ENCODE results near the gene STAT5A.
"Not testable (repeated sequence)": the region's sequence is repeated elsewhere in the genome, so short reads cannot be mapped to it uniquely, and the experiment has no call there.

Gene STAT5A

DNA sequence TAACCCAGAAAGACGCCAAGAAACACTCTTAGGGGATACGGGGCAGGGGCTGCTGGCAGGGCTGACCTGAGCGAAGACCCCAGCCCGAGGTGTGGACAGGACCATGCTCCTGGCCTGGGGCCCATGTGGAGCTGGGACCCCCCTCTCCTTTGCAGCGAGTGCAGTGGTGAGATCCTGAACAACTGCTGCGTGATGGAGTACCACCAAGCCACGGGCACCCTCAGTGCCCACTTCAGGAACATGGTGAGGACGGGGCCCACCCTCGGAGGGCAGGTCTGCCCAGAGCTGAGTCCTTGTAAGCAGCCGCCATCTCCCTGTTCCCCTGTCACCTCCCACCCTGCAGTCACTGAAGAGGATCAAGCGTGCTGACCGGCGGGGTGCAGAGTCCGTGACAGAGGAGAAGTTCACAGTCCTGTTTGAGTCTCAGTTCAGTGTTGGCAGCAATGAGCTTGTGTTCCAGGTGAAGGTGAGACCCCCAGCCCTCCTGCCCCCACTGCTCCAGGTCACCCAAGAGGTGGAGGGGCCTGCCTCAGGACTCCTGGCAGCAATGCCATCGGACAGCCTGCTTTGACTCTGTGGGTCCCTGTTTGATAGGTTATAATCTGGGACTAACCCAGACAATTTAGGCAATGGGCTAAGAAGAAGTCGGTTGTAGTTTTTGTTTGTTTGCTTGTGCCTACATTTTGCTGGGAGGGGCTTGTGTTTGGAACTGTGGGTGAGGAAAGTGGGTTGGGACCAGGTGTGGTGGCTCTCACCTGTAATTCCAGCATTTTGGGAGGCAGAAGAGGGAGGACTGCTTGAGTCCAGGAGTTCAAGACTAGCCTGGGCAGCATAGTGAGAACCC lies 16.1 kb downstream of the STAT5A start:
- Histone ChIP-seq H3K27ac (ENCODE audit: low read length) (no peak overlapping the region), H3K4me3 (ENCODE audit: low read depth in 1 of 2, low read length in 2 of 2) (no peak overlapping the region), H3K9me3 (ENCODE audit: control insufficient read depth in 1 of 2, low read length in 2 of 2) (no peaks in the 10 kb centered on the region), H3K36me3 (ENCODE audit: control insufficient read depth in 1 of 2, insufficient read depth in 2 of 2, low read length in 2 of 2) (peaks cover 32 to 58% of the 10 kb centered on the region in 2 donors), H3K27me3 (ENCODE audit: low read depth, low read length) (no peaks in the 10 kb centered on the region), H3K4me1 (ENCODE audit: control insufficient read depth in 1 of 2, insufficient read depth in 2 of 2, low read length in 2 of 2) (peaks cover 0 to 5% of the 10 kb centered on the region in 2 donors)

DNA sequence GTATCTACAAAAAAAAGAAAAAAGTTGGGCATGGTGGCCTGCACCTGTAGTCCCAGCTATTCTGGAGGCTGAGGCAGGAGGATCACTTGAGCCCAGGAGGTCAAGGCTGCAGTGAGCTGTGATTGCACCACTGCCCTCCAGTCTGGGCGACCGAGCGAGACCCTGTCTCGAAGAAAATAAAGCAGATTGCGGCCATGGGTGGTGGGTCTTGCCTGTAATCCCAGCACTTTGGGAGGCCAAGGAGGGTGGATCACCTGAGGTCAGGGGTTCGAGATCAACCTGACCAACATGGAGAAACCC lies 16.7 kb downstream of the STAT5A start:
- peaks cover 33 to 56% of the 10 kb centered on the region in 2 donors for H3K36me3 ChIP-seq (ENCODE audit: control insufficient read depth in 1 of 2, insufficient read depth in 2 of 2, low read length in 2 of 2)
- not testable (repeated sequence) for H3K27me3 ChIP-seq (ENCODE audit: low read depth, low read length); H3K9me3 ChIP-seq (ENCODE audit: control insufficient read depth in 1 of 2, low read length in 2 of 2); H3K4me1 ChIP-seq (ENCODE audit: control insufficient read depth in 1 of 2, insufficient read depth in 2 of 2, low read length in 2 of 2); H3K27ac ChIP-seq (ENCODE audit: low read length); H3K4me3 ChIP-seq (ENCODE audit: low read depth in 1 of 2, low read length in 2 of 2)

DNA sequence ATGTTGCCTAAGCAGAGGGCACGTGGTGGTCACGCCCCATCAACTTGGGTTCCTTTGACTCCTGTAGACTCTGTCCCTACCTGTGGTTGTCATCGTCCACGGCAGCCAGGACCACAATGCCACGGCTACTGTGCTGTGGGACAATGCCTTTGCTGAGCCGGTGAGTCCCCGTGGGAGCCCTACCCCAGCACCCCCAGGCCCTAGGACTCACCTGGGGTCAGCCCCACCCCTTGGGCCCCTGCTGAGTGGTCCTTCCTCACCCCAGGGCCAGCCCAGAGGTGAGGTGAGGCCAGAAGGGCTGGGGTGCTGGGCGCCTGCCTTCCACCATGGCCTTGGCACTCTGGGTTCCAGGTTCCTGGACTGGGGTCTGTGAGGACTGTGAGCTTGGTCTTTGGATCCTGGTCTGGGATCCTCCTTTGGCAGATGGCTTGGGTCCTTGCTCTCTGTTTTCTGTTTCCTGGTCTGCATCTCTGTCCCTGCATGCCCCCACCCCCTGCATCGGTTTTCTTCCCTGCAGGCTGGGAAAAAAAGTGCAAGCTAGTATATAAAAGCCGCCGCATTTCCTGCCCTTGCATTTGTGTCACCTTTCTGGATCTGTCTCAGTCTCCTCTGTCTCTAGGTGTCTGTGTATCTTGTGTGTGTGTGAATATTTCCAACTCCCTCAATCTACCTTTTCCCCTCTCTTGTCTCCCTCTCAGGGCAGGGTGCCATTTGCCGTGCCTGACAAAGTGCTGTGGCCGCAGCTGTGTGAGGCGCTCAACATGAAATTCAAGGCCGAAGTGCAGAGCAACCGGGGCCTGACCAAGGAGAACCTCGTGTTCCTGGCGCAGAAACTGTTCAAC lies 17.5 kb downstream of the STAT5A start:
- Histone ChIP-seq H3K27me3 (ENCODE audit: low read depth, low read length) (no peaks in the 10 kb centered on the region), H3K4me3 (ENCODE audit: low read depth in 1 of 2, low read length in 2 of 2) (no peak overlapping the region), H3K27ac (ENCODE audit: low read length) (no peak overlapping the region), H3K36me3 (ENCODE audit: control insufficient read depth in 1 of 2, insufficient read depth in 2 of 2, low read length in 2 of 2) (peaks cover 41 to 62% of the 10 kb centered on the region in 2 donors), H3K4me1 (ENCODE audit: control insufficient read depth in 1 of 2, insufficient read depth in 2 of 2, low read length in 2 of 2) (peaks cover 3 to 17% of the 10 kb centered on the region in 2 donors), H3K9me3 (ENCODE audit: control insufficient read depth in 1 of 2, low read length in 2 of 2) (no peaks in the 10 kb centered on the region)

DNA sequence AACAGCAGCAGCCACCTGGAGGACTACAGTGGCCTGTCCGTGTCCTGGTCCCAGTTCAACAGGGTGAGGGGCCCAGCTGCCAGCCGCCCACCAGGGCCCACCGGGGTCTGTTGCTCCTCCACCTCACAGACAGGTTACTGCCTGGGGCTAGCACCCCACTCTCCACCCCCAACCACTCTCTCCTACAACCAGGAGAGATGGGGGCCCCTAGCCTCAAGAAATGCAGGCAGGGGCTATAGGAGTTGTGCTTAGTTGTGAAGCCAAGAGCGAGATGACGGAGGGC lies 18.0 kb downstream of the STAT5A start:
- Histone ChIP-seq H3K4me1 (ENCODE audit: control insufficient read depth in 1 of 2, insufficient read depth in 2 of 2, low read length in 2 of 2) (peaks cover 9 to 22% of the 10 kb centered on the region in 2 donors), H3K36me3 (ENCODE audit: control insufficient read depth in 1 of 2, insufficient read depth in 2 of 2, low read length in 2 of 2) (peaks cover 46 to 58% of the 10 kb centered on the region in 2 donors), H3K27ac (ENCODE audit: low read length) (no peak overlapping the region), H3K9me3 (ENCODE audit: control insufficient read depth in 1 of 2, low read length in 2 of 2) (no peaks in the 10 kb centered on the region), H3K27me3 (ENCODE audit: low read depth, low read length) (no peaks in the 10 kb centered on the region), H3K4me3 (ENCODE audit: low read depth in 1 of 2, low read length in 2 of 2) (no peak overlapping the region)

DNA sequence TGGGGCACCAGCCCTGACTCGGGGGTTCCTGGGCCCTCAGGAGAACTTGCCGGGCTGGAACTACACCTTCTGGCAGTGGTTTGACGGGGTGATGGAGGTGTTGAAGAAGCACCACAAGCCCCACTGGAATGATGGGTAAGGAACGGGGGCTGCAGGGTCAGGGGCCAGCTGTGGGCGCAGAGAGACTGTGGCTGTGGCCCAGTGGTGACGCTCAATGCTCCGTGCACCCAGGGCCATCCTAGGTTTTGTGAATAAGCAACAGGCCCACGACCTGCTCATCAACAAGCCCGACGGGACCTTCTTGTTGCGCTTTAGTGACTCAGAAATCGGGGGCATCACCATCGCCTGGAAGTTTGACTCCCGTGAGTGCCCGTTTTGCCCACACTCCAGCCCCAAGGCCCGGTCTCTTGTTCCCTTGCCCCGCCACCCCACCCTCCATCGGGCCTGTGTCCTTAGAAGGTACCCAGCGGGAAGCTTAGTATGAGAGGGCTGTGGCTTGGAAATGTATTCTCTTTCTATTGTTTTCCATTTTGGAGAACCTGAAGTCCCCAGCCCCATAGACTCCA lies 19.1 kb downstream of the STAT5A start:
- H3K27ac ChIP-seq (ENCODE audit: low read length) = no peak overlapping the region
- H3K4me3 ChIP-seq (ENCODE audit: low read depth in 1 of 2, low read length in 2 of 2) = no peak overlapping the region
- no peaks in the 10 kb centered on the region for H3K9me3 ChIP-seq (ENCODE audit: control insufficient read depth in 1 of 2, low read length in 2 of 2)
- peaks cover 16 to 34% of the 10 kb centered on the region in 2 donors for H3K4me1 ChIP-seq (ENCODE audit: control insufficient read depth in 1 of 2, insufficient read depth in 2 of 2, low read length in 2 of 2)
- no peaks in the 10 kb centered on the region for H3K27me3 ChIP-seq (ENCODE audit: low read depth, low read length)
- peaks cover 39 to 54% of the 10 kb centered on the region in 2 donors for H3K36me3 ChIP-seq (ENCODE audit: control insufficient read depth in 1 of 2, insufficient read depth in 2 of 2, low read length in 2 of 2)

DNA sequence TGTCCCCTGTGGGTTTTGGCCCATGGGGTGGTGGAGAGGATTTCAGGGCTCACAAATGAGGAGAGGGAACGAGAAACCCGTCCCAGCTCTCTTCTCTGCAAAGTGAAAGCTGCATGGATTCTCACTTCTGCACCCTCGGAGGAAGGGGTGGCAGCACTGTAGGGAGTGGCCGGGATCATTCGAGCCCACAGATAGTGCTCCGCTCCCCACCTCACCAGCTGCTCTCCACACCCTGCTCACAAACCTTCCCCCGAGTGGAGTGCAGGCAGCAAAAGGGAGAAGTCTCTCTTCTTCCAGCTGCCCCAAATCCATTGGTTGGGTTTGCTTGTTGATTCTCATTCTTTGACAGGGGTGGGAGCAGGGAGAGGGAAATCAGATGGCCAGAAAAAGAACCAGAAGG lies 20.1 kb downstream of the STAT5A start:
- H3K36me3 ChIP-seq (ENCODE audit: control insufficient read depth in 1 of 2, insufficient read depth in 2 of 2, low read length in 2 of 2) = peaks cover 40 to 55% of the 10 kb centered on the region in 2 donors
- no peak overlapping the region for H3K27ac ChIP-seq (ENCODE audit: low read length)
- no peak overlapping the region for H3K4me3 ChIP-seq (ENCODE audit: low read depth in 1 of 2, low read length in 2 of 2)
- H3K27me3 ChIP-seq (ENCODE audit: low read depth, low read length) = no peaks in the 10 kb centered on the region
- no peaks in the 10 kb centered on the region for H3K9me3 ChIP-seq (ENCODE audit: control insufficient read depth in 1 of 2, low read length in 2 of 2)
- H3K4me1 ChIP-seq (ENCODE audit: control insufficient read depth in 1 of 2, insufficient read depth in 2 of 2, low read length in 2 of 2) = peaks cover 16 to 42% of the 10 kb centered on the region in 2 donors

DNA sequence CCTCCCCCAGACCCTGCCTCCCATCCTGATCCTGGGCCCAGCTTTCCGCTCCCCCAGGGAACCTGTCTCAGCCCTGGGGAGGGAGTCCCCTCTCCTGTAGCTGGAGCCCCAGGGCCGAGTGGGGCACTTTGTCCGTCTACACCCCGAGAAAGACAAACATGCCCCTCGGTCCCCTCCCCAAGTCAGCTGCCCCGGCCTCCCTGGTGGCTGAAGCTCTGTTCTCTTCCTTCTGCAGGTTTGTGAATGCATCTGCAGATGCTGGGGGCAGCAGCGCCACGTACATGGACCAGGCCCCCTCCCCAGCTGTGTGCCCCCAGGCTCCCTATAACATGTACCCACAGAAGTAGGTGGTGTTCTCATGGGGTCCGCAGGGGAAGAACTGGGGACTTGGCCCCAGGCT lies 20.8 kb downstream of the STAT5A start:
- Histone ChIP-seq H3K9me3 (ENCODE audit: control insufficient read depth in 1 of 2, low read length in 2 of 2) (no peaks in the 10 kb centered on the region), H3K4me3 (ENCODE audit: low read depth in 1 of 2, low read length in 2 of 2) (no peak overlapping the region), H3K27ac (ENCODE audit: low read length) (no peak overlapping the region), H3K27me3 (ENCODE audit: low read depth, low read length) (no peaks in the 10 kb centered on the region), H3K4me1 (ENCODE audit: control insufficient read depth in 1 of 2, insufficient read depth in 2 of 2, low read length in 2 of 2) (peaks cover 16 to 42% of the 10 kb centered on the region in 2 donors), H3K36me3 (ENCODE audit: control insufficient read depth in 1 of 2, insufficient read depth in 2 of 2, low read length in 2 of 2) (peaks cover 45 to 55% of the 10 kb centered on the region in 2 donors)

DNA sequence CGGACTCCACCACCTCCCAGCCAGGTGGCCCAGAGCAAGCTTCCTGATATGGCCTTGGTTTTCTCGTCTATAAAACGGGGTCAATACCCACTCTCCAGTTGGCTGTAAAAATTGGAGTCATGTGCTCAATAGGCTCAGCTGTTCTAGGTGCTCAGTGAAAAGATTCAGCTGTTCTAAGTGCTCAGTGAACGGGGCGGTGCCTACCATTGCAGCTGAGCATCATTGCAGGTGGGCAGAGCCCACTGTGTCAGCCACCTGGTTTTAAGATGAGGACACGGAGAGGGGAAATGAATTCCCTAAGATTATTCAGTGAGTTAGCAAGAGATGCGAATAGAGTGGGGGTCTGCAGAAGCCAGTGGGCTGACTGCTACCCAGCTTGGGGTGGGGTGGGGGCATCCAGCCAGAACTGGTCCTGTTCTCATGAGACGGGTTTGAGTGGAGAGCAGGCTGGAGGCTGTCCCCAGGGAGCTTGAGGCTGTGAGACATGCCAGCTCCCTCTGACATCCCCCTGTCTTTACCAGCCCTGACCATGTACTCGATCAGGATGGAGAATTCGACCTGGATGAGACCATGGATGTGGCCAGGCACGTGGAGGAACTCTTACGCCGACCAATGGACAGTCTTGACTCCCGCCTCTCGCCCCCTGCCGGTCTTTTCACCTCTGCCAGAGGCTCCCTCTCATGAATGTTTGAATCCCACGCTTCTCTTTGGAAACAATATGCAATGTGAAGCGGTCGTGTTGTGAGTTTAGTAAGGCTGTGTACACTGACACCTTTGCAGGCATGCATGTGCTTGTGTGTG lies 21.9 kb downstream of the STAT5A start:
- H3K27me3 ChIP-seq (ENCODE audit: low read depth, low read length) = no peaks in the 10 kb centered on the region
- H3K36me3 ChIP-seq (ENCODE audit: control insufficient read depth in 1 of 2, insufficient read depth in 2 of 2, low read length in 2 of 2) = peaks cover 47 to 59% of the 10 kb centered on the region in 2 donors
- H3K4me3 ChIP-seq (ENCODE audit: low read depth in 1 of 2, low read length in 2 of 2) = no peak overlapping the region
- no peaks in the 10 kb centered on the region for H3K9me3 ChIP-seq (ENCODE audit: control insufficient read depth in 1 of 2, low read length in 2 of 2)
- H3K27ac ChIP-seq (ENCODE audit: low read length) = no peak overlapping the region
- H3K4me1 ChIP-seq (ENCODE audit: control insufficient read depth in 1 of 2, insufficient read depth in 2 of 2, low read length in 2 of 2) = peaks cover 16 to 42% of the 10 kb centered on the region in 2 donors

DNA sequence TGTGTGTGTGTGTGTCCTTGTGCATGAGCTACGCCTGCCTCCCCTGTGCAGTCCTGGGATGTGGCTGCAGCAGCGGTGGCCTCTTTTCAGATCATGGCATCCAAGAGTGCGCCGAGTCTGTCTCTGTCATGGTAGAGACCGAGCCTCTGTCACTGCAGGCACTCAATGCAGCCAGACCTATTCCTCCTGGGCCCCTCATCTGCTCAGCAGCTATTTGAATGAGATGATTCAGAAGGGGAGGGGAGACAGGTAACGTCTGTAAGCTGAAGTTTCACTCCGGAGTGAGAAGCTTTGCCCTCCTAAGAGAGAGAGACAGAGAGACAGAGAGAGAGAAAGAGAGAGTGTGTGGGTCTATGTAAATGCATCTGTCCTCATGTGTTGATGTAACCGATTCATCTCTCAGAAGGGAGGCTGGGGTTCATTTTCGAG lies 22.5 kb downstream of the STAT5A start:
- no peaks in the 10 kb centered on the region for H3K9me3 ChIP-seq (ENCODE audit: control insufficient read depth in 1 of 2, low read length in 2 of 2)
- peak overlapping the region; percentile 69 for H3K27ac ChIP-seq (ENCODE audit: low read length)
- H3K27me3 ChIP-seq (ENCODE audit: low read depth, low read length) = no peaks in the 10 kb centered on the region
- peaks cover 51 to 60% of the 10 kb centered on the region in 2 donors for H3K36me3 ChIP-seq (ENCODE audit: control insufficient read depth in 1 of 2, insufficient read depth in 2 of 2, low read length in 2 of 2)
- H3K4me1 ChIP-seq (ENCODE audit: control insufficient read depth in 1 of 2, insufficient read depth in 2 of 2, low read length in 2 of 2) = peaks cover 16 to 42% of the 10 kb centered on the region in 2 donors
- H3K4me3 ChIP-seq (ENCODE audit: low read depth in 1 of 2, low read length in 2 of 2) = no peak overlapping the region

DNA sequence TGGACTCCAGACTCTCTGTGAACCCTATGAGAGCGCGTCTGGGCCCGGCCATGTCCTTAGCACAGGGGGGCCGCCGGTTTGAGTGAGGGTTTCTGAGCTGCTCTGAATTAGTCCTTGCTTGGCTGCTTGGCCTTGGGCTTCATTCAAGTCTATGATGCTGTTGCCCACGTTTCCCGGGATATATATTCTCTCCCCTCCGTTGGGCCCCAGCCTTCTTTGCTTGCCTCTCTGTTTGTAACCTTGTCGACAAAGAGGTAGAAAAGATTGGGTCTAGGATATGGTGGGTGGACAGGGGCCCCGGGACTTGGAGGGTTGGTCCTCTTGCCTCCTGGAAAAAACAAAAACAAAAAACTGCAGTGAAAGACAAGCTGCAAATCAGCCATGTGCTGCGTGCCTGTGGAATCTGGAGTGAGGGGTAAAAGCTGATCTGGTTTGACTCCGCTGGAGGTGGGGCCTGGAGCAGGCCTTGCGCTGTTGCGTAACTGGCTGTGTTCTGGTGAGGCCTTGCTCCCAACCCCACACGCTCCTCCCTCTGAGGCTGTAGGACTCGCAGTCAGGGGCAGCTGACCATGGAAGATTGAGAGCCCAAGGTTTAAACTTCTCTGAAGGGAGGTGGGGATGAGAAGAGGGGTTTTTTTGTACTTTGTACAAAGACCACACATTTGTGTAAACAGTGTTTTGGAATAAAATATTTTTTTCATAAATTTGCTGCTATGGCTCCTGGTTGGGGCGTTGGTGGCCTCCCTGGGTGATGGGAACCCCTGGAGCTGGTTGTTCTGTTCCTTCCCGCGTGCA lies 23.1 kb downstream of the STAT5A start:
- peaks cover 16 to 42% of the 10 kb centered on the region in 2 donors for H3K4me1 ChIP-seq (ENCODE audit: control insufficient read depth in 1 of 2, insufficient read depth in 2 of 2, low read length in 2 of 2)
- H3K27me3 ChIP-seq (ENCODE audit: low read depth, low read length) = no peaks in the 10 kb centered on the region
- H3K36me3 ChIP-seq (ENCODE audit: control insufficient read depth in 1 of 2, insufficient read depth in 2 of 2, low read length in 2 of 2) = peaks cover 58 to 60% of the 10 kb centered on the region in 2 donors
- no peaks in the 10 kb centered on the region for H3K9me3 ChIP-seq (ENCODE audit: control insufficient read depth in 1 of 2, low read length in 2 of 2)
- H3K27ac ChIP-seq (ENCODE audit: low read length) = peak overlapping the region; percentile 69
- peak overlapping the region in 1 of 2 donors; percentile 53 for H3K4me3 ChIP-seq (ENCODE audit: low read depth in 1 of 2, low read length in 2 of 2)

Measured in muscle layer of duodenum (tissue), 2 donors.